Measurements from ENCODE around the gene DYNLRB2. TPM values are rescaled to one million over a fixed set of nuclear protein-coding genes. Genes with fewer than 3 reads are reported as not detected.

The DYNLRB2 gene
- total and polyA plus RNA-seq, 9 of the 15 experiments (the other 6 are each of a cell fraction or from before 2014, with no cell fraction given) = not detected

- Histone ChIP-seq H3K27ac (ENCODE audit: extremely low read depth, low read depth, low read length) (no peak overlapping the region), H3K9ac (ENCODE audit: insufficient read depth in 1 of 2, low read depth in 2 of 2, low read length in 2 of 2) (no peak overlapping the region), H3K9me3 (replicated peaks; ENCODE audit: control insufficient read depth, insufficient read depth, low read depth, low read length) (no peaks in the 10 kb centered on the region), H3K9me1 (ENCODE audit: control insufficient read depth, insufficient read depth, low read length) (no peaks in the 10 kb centered on the region), H4K20me1 (replicated peaks; ENCODE audit: control insufficient read depth, insufficient read depth, low read length) (no peaks in the 10 kb centered on the region), H3K4me1 (replicated peaks in 1 of 2; ENCODE audit: control insufficient read depth in 2 of 2, insufficient read depth in 2 of 2, low read length in 2 of 2) (no peaks in the 10 kb centered on the region), H3K4me3 (no peak overlapping the region), H3K4me2 (ENCODE audit: insufficient read depth, low read length) (no peak overlapping the region), H3K79me2 (ENCODE audit: control insufficient read depth, insufficient read depth, low read length) (no peaks in the 10 kb centered on the region), H3K36me3 (ENCODE audit: control insufficient read depth, insufficient read depth, low read length) (no peaks in the 10 kb centered on the region), H2AFZ (ENCODE audit: low read depth, low read length) (no peak overlapping the region), H3K27me3 (ENCODE audit: control insufficient read depth in 2 of 2, insufficient read depth in 2 of 2, low read length in 2 of 2) (peaks cover 0 to 6% of the 10 kb centered on the region in 2 experiments; a peak in 2 of 5 replicates)
- TF ChIP-seq SRSF9 (IDR thresholded peaks at IDR 0.05; ENCODE audit: borderline replicate concordance, low read depth, low read length) (no peak), SMAD2 (IDR thresholded peaks at IDR 0.05; ENCODE audit: low read depth, low read length) (no peak), CGGBP1 (CRISPR knock-in tag; IDR thresholded peaks at IDR 0.05) (no peak), POLR2G (IDR thresholded peaks at IDR 0.05; ENCODE audit: low read depth, low read length) (no peak), SFPQ (IDR thresholded peaks at IDR 0.05; ENCODE audit: low read depth, low read length) (no peak), ZNF347 (CRISPR knock-in tag; IDR thresholded peaks at IDR 0.05; ENCODE audit: low read depth) (no peak)
- WGBS (ENCODE audit: insufficient coverage, low coverage, missing lambda C conversion rate) = 0% methylated on average over 5 of the region's 5 CpGs
- intact Hi-C loops (cut with micrococcal nuclease) = no loop called here
- FAIRE-seq = no peak
- no peak for ATAC-seq
- BruUV-seq (replicated peaks) = no TSS peak
- DNase-seq (ENCODE audit: extremely low read depth in 1 of 4, low spot score in 3 of 4) = no peak
- CTCF ChIA-PET (ENCODE audit: low intra/inter-chr PET ratio) = no interaction called here
- POLR2A ChIA-PET = no interaction called here
- in situ Hi-C loops (cut with MboI) = no loop called here
Measured at GRCh38 chr16:80552277-80552676, 11.5 kb downstream of the DYNLRB2 start.
